ENCODE measurements around the gene BASP1. TPM values are rescaled to one million over a fixed set of nuclear protein-coding genes. Genes with fewer than 3 reads are reported as not detected.
"Not testable (repeated sequence)": the region's sequence is repeated elsewhere in the genome, so short reads cannot be mapped to it uniquely, and the experiment has no call there.

BASP1 gene
- total RNA-seq, 1 donor from 2014 or later, result 3.4 TPM

GRCh38 chr5:17302604-17303003 lies 85.2 kb downstream of the BASP1 start:
- ATAC-seq (ENCODE audit: poor library complexity), result peak; percentile 61
- intact Hi-C loops (cut with DNase I), result no loop called here
- DNase-seq, result no peak

- intact Hi-C loops (cut with DNase I), result no loop called here
- no peak for DNase-seq
- no peak for ATAC-seq (ENCODE audit: poor library complexity)
Observed at GRCh38 chr5:17304282-17304681, 86.9 kb downstream of the BASP1 start.

GRCh38 chr5:17305017-17305416 lies 87.6 kb downstream of the BASP1 start:
- intact Hi-C loops (cut with DNase I), result no loop called here
- DNase-seq (no peak), ATAC-seq (ENCODE audit: poor library complexity) (no peak)

GRCh38 chr5:17305964-17306725 lies 88.7 kb downstream of the BASP1 start:
- intact Hi-C loops (cut with DNase I), result no loop called here
- peak; percentile 67 for ATAC-seq (ENCODE audit: poor library complexity)
- no peak for DNase-seq

- DNase-seq (no peak), ATAC-seq (ENCODE audit: poor library complexity) (no peak)
- intact Hi-C loops (cut with DNase I), result no loop called here
Observed at GRCh38 chr5:17306726-17307091, 89.3 kb downstream of the BASP1 start.

- intact Hi-C loops (cut with DNase I); ATAC-seq (ENCODE audit: poor library complexity); DNase-seq: not testable (repeated sequence)
Observed at GRCh38 chr5:17307440-17307839, 90.0 kb downstream of the BASP1 start.

- ATAC-seq (ENCODE audit: poor library complexity), result no peak
- no peak for DNase-seq
- intact Hi-C loops (cut with DNase I), result no loop called here
Observed at GRCh38 chr5:17308326-17309065, 91.1 kb downstream of the BASP1 start.

GRCh38 chr5:17309462-17309861 lies 92.0 kb downstream of the BASP1 start:
- intact Hi-C loops (cut with DNase I), result no loop called here
- no peak for ATAC-seq (ENCODE audit: poor library complexity)
- no peak for DNase-seq

GRCh38 chr5:17310502-17310901 lies 93.1 kb downstream of the BASP1 start:
- intact Hi-C loops (cut with DNase I); ATAC-seq (ENCODE audit: poor library complexity); DNase-seq: not testable (repeated sequence)

GRCh38 chr5:17311811-17312210 lies 94.4 kb downstream of the BASP1 start:
- DNase-seq; ATAC-seq (ENCODE audit: poor library complexity): not testable (repeated sequence)

GRCh38 chr5:17312358-17312757 lies 94.9 kb downstream of the BASP1 start:
- no peak for ATAC-seq (ENCODE audit: poor library complexity)
- intact Hi-C loops (cut with DNase I), result no loop called here

More at GRCh38 chr5:17311811-17312210, 94.4 kb downstream of the BASP1 start:
- intact Hi-C loops (cut with DNase I), result not testable (repeated sequence)

GRCh38 chr5:17314907-17315471 lies 97.6 kb downstream of the BASP1 start:
- intact Hi-C loops (cut with DNase I), result no loop called here
- DNase-seq, result no peak
- ATAC-seq (ENCODE audit: poor library complexity), result no peak

More at GRCh38 chr5:17312358-17312757, 94.9 kb downstream of the BASP1 start:
- DNase-seq, result no peak

- intact Hi-C loops (cut with DNase I), result no loop called here
- ATAC-seq (ENCODE audit: poor library complexity), result no peak
Observed at GRCh38 chr5:17315710-17316221, 98.3 kb downstream of the BASP1 start.

GRCh38 chr5:17316970-17317459 lies 99.6 kb downstream of the BASP1 start:
- peak; percentile 39 for ATAC-seq (ENCODE audit: poor library complexity)
- intact Hi-C loops (cut with DNase I), result no loop called here
- no peak for DNase-seq

More at GRCh38 chr5:17315710-17316221, 98.3 kb downstream of the BASP1 start:
- DNase-seq, result no peak

- DNase-seq, result no peak
- no peak for ATAC-seq (ENCODE audit: poor library complexity)
Observed at GRCh38 chr5:17317473-17317872, 100.0 kb downstream of the BASP1 start.

GRCh38 chr5:17319095-17319494 lies 101.7 kb downstream of the BASP1 start:
- intact Hi-C loops (cut with DNase I); DNase-seq; ATAC-seq (ENCODE audit: poor library complexity): not testable (repeated sequence)

More at GRCh38 chr5:17317473-17317872, 100.0 kb downstream of the BASP1 start:
- intact Hi-C loops (cut with DNase I), result no loop called here

- ATAC-seq (ENCODE audit: poor library complexity) (no peak), DNase-seq (no peak)
- intact Hi-C loops (cut with DNase I), result no loop called here
Observed at GRCh38 chr5:17325770-17326599, 108.6 kb downstream of the BASP1 start.
